Natural killer cell treated with Interleukin-12 subunit alpha and Interleukin-12 subunit beta and Interleukin-15 and Interleukin-18, amount 100 ng/mL, for 72 hours (primary cell): ENCODE measurements around the gene OR4X2. TPM values are rescaled to one million over a fixed set of nuclear protein-coding genes. Genes with fewer than 3 reads are reported as not detected.

ENCODE experiments used
- total RNA-seq, 2 donors: library from RNA; stranded (reverse); gene quantifications; one replicate each; pipeline ENCODE4 v1.2.3, GENCODE V29; 2022

Gene OR4X2
- total RNA-seq, 2 donors from 2014 or later = not detected

Other genes with a start within 250 kb of the OR4X2 start
- not detected for gene OR4B1, start 28.3 kb upstream of the OR4X2 start, total RNA-seq
- gene OR4X1, start 18.8 kb downstream of the OR4X2 start, total RNA-seq = not detected
- not detected for gene OR4S1, start 61.1 kb downstream of the OR4X2 start, total RNA-seq
- not detected for gene OR4C3, start 79.8 kb downstream of the OR4X2 start, total RNA-seq
- gene OR4C5, start 121.4 kb downstream of the OR4X2 start, total RNA-seq = not detected
- not detected for gene OR4A47, start 243.7 kb downstream of the OR4X2 start, total RNA-seq